GM23248 (cell line): Measurements from ENCODE around the gene RERE.

ENCODE experiments used
- EZH2 ChIP-seq: fragments of 200-600 bp; sonication (generic); IDR thresholded peaks from 2 replicates; pipeline ENCODE4 v1.6.1; 2018; ENCODE audit warnings: antibody characterized with exemption, mild to moderate bottlenecking; ENCODE audit not compliant: insufficient read depth, poor library complexity, severe bottlenecking
- EZH2phosphoT487 ChIP-seq: fragments of 200-600 bp; sonication (generic); IDR thresholded peaks from 2 replicates; pipeline ENCODE4 v1.6.1; 2018; ENCODE audit warnings: antibody characterized with exemption, moderate library complexity, mild to moderate bottlenecking, low read depth; ENCODE audit not compliant: insufficient read depth

DNA sequence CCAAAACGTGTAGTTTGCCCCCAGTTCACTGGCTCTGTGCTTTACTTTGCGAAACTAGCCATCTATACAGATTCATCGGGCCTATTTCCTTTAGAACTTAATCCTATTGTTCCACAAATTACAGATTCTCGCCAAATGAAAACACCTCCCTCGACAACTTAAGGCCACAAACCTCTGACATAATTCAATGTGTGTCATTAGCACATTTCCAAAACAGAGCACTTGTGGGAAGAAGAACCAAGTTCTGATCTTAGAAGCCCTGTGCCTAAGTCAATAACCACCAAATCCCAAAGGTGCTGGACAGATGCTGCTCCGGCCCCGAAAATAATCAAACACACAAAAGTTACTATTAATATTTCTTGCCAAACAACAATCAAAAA is 405.6 kb downstream of the RERE start:
- TF ChIP-seq EZH2, result no peak
- no peak for TF ChIP-seq EZH2phosphoT487
